ENCODE data around the gene PRKAG1. TPM values are rescaled to one million over a fixed set of nuclear protein-coding genes. Genes with fewer than 3 reads are reported as not detected.
A peak's percentile ranks its signal among the peaks of the same experiment; 100 is the strongest.

PRKAG1 gene
- total RNA-seq, 2 experiments from 2014 or later = 22.8 to 45.9 TPM

DNA sequence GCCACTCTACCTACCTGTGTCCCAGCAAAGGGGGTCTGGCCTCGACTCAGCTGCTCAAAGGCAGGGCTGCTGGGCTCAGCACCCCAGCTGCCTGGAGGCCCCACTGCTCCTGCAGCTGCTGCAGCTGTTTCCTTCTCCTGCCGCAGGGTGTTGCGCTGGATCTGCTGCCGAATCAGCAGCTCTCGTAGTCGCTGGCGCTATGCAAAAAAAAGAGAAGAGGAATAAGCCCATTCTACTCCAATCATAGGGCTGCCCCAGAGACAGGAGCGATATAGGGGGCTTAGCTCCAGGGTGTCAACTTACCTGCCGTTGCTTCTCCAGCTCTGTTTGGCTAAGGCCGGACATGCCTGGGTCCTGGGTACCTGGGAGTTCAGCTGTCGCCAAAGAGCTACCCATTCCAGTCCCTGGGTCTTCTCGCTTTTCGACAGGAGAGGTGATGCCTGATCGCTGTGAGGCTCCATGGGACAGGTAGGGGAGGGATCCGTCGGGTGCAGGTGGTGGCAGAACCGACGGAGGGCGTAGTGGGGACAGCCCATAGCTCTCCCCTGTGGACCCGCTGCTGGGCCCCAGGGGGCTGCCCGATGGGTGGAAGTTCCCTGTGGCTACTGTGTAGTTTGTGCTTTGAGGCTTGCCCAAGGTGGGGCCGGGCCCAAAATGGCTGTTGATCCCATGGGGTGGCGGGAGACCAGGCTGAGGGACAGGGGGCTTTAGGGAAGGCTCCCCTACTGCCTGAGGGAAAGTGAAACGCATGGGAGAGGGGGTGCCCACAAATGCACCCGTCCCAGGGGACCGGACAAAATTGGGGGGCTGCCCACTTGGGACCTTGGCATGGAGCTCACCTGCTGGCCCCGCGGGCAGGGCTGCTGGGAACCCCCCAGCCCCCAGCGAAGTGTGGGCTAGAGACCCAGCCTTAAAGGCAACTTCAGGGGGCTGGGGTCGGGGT, 21.1 kb upstream of the PRKAG1 start:
- Histone ChIP-seq H3K79me2 (ENCODE audit: insufficient read depth, low read depth, low read length) (no peaks in the 10 kb centered on the region), H3K4me3 (ENCODE audit: low read depth, low read length, poor library complexity, severe bottlenecking) (no peak overlapping the region), H3K27ac (ENCODE audit: low read depth, low read length, poor library complexity, severe bottlenecking) (no peak overlapping the region), H3K36me3 (ENCODE audit: insufficient read depth, low read length) (peaks cover 97% of the 10 kb centered on the region), H4K20me1 (ENCODE audit: insufficient read depth, low read length) (no peaks in the 10 kb centered on the region), H3K4me2 (ENCODE audit: low read length) (no peak overlapping the region), H3K9me2 (ENCODE audit: insufficient read depth, low read length) (no peaks in the 10 kb centered on the region), H2AFZ (ENCODE audit: low read length) (no peak overlapping the region), H3K9me3 (ENCODE audit: low read length) (no peaks in the 10 kb centered on the region), H3K4me1 (ENCODE audit: insufficient read depth, low read length, poor library complexity, severe bottlenecking) (no peaks in the 10 kb centered on the region)
- DNase-seq (ENCODE audit: low spot score) = no peak
- CTCF ChIA-PET (ENCODE audit: unreplicated experiment) = no interaction called here
- intact Hi-C loops (cut with micrococcal nuclease; ENCODE audit: unreplicated experiment) = no loop called here
- POLR2A ChIA-PET = interaction anchor here (0.6 kb wide), 1 partner anchor 19 kb away, joined by 7 read pairs; no protein-coding TSS in a partner anchor
- no peak for TF ChIP-seq EZH2phosphoT487 (IDR thresholded peaks at IDR 0.05; ENCODE audit: borderline replicate concordance, low read depth, low read length)
- TF ChIP-seq, protein P1, sequence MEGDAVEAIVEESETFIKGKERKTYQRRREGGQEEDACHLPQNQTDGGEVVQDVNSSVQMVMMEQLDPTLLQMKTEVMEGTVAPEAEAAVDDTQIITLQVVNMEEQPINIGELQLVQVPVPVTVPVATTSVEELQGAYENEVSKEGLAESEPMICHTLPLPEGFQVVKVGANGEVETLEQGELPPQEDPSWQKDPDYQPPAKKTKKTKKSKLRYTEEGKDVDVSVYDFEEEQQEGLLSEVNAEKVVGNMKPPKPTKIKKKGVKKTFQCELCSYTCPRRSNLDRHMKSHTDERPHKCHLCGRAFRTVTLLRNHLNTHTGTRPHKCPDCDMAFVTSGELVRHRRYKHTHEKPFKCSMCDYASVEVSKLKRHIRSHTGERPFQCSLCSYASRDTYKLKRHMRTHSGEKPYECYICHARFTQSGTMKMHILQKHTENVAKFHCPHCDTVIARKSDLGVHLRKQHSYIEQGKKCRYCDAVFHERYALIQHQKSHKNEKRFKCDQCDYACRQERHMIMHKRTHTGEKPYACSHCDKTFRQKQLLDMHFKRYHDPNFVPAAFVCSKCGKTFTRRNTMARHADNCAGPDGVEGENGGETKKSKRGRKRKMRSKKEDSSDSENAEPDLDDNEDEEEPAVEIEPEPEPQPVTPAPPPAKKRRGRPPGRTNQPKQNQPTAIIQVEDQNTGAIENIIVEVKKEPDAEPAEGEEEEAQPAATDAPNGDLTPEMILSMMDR (conservative IDR thresholded peaks at IDR 0.05; ENCODE audit: low read length) = no peak
- no TSS peak for BruUV-seq (replicated peaks)

DNA sequence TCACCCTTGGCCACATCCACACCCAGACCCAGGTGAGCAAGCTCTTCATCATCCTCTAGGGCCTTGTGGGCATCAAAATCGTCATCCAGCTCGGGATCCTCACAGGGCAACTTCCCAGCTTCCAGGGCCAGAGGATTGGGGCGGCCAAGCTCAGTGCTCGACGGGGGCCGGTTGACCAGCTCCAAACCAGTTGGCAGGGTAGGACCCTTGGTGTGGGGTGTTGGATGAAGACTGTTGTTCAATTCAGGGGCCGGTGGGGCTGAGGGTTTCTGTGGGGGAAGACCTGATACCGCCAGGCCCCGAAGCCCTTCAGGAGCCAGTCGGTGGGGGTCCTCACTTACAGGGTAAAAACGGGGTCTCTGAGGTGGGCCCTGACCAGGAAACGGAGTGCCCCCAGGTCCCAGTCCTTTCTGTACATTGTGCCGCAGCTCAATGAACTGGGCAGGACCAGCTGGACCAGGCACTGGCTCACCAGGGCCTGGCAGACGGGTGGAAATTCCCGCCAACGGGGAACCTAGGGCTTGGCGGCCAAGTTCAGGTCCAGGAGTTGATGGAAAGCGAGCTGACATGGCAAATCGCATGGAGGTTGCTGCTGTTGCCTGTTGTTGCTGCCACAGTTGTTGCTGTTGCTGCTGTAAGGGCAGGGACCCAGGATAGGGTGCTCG, 19.8 kb upstream of the PRKAG1 start:
- no peak overlapping the region for H2AFZ ChIP-seq (ENCODE audit: low read length)
- H3K27ac ChIP-seq (ENCODE audit: low read depth, low read length, poor library complexity, severe bottlenecking) = no peak overlapping the region
- H3K9me2 ChIP-seq (ENCODE audit: insufficient read depth, low read length) = no peaks in the 10 kb centered on the region
- H3K79me2 ChIP-seq (ENCODE audit: insufficient read depth, low read depth, low read length) = no peaks in the 10 kb centered on the region
- BruUV-seq (replicated peaks) = no TSS peak
- no peak for TF ChIP-seq EZH2phosphoT487 (IDR thresholded peaks at IDR 0.05; ENCODE audit: borderline replicate concordance, low read depth, low read length)
- TF ChIP-seq, protein P1 (conservative IDR thresholded peaks at IDR 0.05; ENCODE audit: low read length) = no peak
- no peaks in the 10 kb centered on the region for H3K9me3 ChIP-seq (ENCODE audit: low read length)
- ChIA-PET CTCF (ENCODE audit: unreplicated experiment) (no interaction called here), POLR2A (no interaction called here)
- no peaks in the 10 kb centered on the region for H3K4me1 ChIP-seq (ENCODE audit: insufficient read depth, low read length, poor library complexity, severe bottlenecking)
- H4K20me1 ChIP-seq (ENCODE audit: insufficient read depth, low read length) = no peaks in the 10 kb centered on the region
- H3K4me2 ChIP-seq (ENCODE audit: low read length) = no peak overlapping the region
- DNase-seq (ENCODE audit: low spot score) = no peak
- intact Hi-C loops (cut with micrococcal nuclease; ENCODE audit: unreplicated experiment) = no loop called here
- H3K4me3 ChIP-seq (ENCODE audit: low read depth, low read length, poor library complexity, severe bottlenecking) = no peak overlapping the region
- H3K36me3 ChIP-seq (ENCODE audit: insufficient read depth, low read length) = peaks cover 97% of the 10 kb centered on the region

DNA sequence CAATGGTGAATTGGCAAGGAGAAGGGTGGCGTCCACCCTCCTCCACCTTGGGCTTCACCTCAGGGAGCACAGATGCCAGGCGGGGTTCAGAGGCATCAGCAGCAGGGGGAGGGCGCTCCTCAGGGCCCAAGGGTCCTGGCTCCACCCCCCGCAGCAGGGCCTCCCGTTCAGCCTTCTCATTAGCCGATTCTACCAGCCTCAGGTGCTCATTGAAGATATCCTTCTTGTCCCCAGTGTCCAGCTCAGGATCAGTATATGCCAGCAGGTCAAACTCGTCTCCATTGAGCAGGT, 19.3 kb upstream of the PRKAG1 start:
- BruUV-seq (replicated peaks) = TSS peak; percentile 40
- Histone ChIP-seq H3K4me3 (ENCODE audit: low read depth, low read length, poor library complexity, severe bottlenecking) (no peak overlapping the region), H4K20me1 (ENCODE audit: insufficient read depth, low read length) (no peaks in the 10 kb centered on the region), H3K9me2 (ENCODE audit: insufficient read depth, low read length) (no peaks in the 10 kb centered on the region), H3K36me3 (ENCODE audit: insufficient read depth, low read length) (peaks cover 97% of the 10 kb centered on the region), H3K4me2 (ENCODE audit: low read length) (no peak overlapping the region), H3K4me1 (ENCODE audit: insufficient read depth, low read length, poor library complexity, severe bottlenecking) (no peaks in the 10 kb centered on the region), H2AFZ (ENCODE audit: low read length) (no peak overlapping the region), H3K27ac (ENCODE audit: low read depth, low read length, poor library complexity, severe bottlenecking) (no peak overlapping the region), H3K79me2 (ENCODE audit: insufficient read depth, low read depth, low read length) (no peaks in the 10 kb centered on the region), H3K9me3 (ENCODE audit: low read length) (no peaks in the 10 kb centered on the region)
- CTCF ChIA-PET (ENCODE audit: unreplicated experiment) = no interaction called here
- POLR2A ChIA-PET = interaction anchor here (0.9 kb wide), 1 partner anchor 36 kb away, joined by 4 read pairs; no protein-coding TSS in a partner anchor
- TF ChIP-seq, protein P1 (conservative IDR thresholded peaks at IDR 0.05; ENCODE audit: low read length) = no peak
- no peak for TF ChIP-seq EZH2phosphoT487 (IDR thresholded peaks at IDR 0.05; ENCODE audit: borderline replicate concordance, low read depth, low read length)
- DNase-seq (ENCODE audit: low spot score) = no peak
- intact Hi-C loops (cut with micrococcal nuclease; ENCODE audit: unreplicated experiment) = no loop called here

All from OCI-LY7 (cell line).